ENCODE results near the gene NHSL2.

GRCh38 chrX:72124540-72125201, 214.0 kb downstream of the NHSL2 start:
- TF ChIP-seq CTCF (IDR thresholded peaks at IDR 0.05; ENCODE audit: low read depth, low read length) = no peak
- TF ChIP-seq POLR2A (IDR thresholded peaks at IDR 0.05; ENCODE audit: extremely low read depth, insufficient read length) = no peak
- TF ChIP-seq MAX (IDR thresholded peaks at IDR 0.05; ENCODE audit: low read depth, low read length) = no peak
- no peak for TF ChIP-seq MYC (IDR thresholded peaks at IDR 0.05; ENCODE audit: low read depth, low read length)

Data from NB4 (cell line).